H1 (cell line): ENCODE measurements around the gene PPIP5K1.

Experiments used
- POLR2A ChIP-seq, 2 experiments: IDR thresholded peaks; 1 replicate in 1 of 2; 2 replicates in 1 of 2; pipeline ENCODE4 v1.6.1; 2011; ENCODE audit warnings: low read depth in 2 of 2, low read length in 2 of 2, mild to moderate bottlenecking in 2 of 2; ENCODE audit errors: control extremely low read depth in 1 of 2
- POLR2AphosphoS5 ChIP-seq: IDR thresholded peaks from 2 replicates; pipeline ENCODE4 v1.6.1; 2011; ENCODE audit warnings: low read depth, low read length
- SRF ChIP-seq: IDR thresholded peaks from 2 replicates; pipeline ENCODE4 v1.6.1; 2011; ENCODE audit warnings: mild to moderate bottlenecking, low read depth, low read length, moderate library complexity
- TF ChIP-seq, protein P1 (sequence below), 3 experiments: IDR thresholded peaks; 1 replicate in 2 of 3; 2 replicates in 1 of 3; pipeline versions ENCODE4 v1.5.1 to v1.6.1; 2011; ENCODE audit warnings: low read length in 3 of 3, mild to moderate bottlenecking in 3 of 3, inconsistent platforms in 2 of 3, low read depth in 1 of 3, moderate library complexity in 1 of 3; ENCODE audit not compliant: insufficient read depth in 1 of 3; ENCODE audit errors: control extremely low read depth in 1 of 3
- TF ChIP-seq, protein P2 (sequence below): IDR thresholded peaks from 2 replicates; pipeline ENCODE4 v1.6.1; 2012; ENCODE audit warnings: low read length, inconsistent platforms

DNA sequence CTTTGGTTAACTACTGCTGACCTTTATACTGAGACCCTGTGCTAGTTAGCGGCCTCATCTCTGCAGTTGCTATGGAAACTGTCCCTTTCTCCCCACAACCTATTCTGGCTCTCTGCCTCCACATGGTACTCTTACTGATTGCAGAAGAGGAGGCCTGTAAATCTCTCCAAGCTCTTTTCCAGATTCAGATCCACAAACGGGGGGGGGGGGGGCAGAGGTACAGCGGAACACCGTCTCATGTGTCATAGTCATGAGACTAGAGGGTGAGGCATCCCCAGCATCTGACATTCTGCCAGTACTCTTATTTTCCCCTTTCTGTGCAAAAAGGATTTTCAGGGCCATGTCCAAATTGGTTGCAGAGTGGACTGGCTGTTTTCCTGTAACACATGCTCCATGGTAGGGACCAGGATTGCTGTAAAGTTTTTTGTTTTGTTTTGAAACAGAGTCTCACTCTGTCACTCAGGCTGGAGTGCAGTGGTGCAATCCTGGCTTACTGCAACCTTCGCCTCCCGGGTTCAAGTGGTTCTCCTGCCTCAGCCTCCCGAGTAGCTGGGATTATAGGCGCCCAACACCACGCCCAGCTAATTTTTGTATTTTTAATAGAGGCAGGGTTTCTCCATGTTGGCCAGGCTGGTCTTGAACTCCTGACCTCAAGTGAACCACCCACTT is 80.9 kb downstream of the PPIP5K1 start:
- no peak for TF ChIP-seq SRF
- TF ChIP-seq, protein P1, sequence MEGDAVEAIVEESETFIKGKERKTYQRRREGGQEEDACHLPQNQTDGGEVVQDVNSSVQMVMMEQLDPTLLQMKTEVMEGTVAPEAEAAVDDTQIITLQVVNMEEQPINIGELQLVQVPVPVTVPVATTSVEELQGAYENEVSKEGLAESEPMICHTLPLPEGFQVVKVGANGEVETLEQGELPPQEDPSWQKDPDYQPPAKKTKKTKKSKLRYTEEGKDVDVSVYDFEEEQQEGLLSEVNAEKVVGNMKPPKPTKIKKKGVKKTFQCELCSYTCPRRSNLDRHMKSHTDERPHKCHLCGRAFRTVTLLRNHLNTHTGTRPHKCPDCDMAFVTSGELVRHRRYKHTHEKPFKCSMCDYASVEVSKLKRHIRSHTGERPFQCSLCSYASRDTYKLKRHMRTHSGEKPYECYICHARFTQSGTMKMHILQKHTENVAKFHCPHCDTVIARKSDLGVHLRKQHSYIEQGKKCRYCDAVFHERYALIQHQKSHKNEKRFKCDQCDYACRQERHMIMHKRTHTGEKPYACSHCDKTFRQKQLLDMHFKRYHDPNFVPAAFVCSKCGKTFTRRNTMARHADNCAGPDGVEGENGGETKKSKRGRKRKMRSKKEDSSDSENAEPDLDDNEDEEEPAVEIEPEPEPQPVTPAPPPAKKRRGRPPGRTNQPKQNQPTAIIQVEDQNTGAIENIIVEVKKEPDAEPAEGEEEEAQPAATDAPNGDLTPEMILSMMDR (IDR thresholded peaks at IDR 0.05; ENCODE audit: control extremely low read depth in 1 of 3, insufficient read depth in 1 of 3, low read depth in 1 of 3, low read length in 3 of 3) = no peak
- TF ChIP-seq, protein P2, sequence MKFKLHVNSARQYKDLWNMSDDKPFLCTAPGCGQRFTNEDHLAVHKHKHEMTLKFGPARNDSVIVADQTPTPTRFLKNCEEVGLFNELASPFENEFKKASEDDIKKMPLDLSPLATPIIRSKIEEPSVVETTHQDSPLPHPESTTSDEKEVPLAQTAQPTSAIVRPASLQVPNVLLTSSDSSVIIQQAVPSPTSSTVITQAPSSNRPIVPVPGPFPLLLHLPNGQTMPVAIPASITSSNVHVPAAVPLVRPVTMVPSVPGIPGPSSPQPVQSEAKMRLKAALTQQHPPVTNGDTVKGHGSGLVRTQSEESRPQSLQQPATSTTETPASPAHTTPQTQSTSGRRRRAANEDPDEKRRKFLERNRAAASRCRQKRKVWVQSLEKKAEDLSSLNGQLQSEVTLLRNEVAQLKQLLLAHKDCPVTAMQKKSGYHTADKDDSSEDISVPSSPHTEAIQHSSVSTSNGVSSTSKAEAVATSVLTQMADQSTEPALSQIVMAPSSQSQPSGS = no peak
- TF ChIP-seq POLR2A (IDR thresholded peaks at IDR 0.05; ENCODE audit: control extremely low read depth in 1 of 2, low read depth in 2 of 2, low read length in 2 of 2) = no peak
- TF ChIP-seq POLR2AphosphoS5 = no peak
